GM23338 (cell line): Measurements from ENCODE around the gene SEC14L1. TPM values are rescaled to one million over a fixed set of nuclear protein-coding genes. Genes with fewer than 3 reads are reported as not detected.

Source experiments
- ATAC-seq: fragments of 200-7000 bp; cut with Tn5 transposase; 3 replicates; pipeline ENCODE4 v1.9.1; 2020
- DNase-seq: peaks from one replicate; pipeline ENCODE4 v3.0.0-alpha.2; 2015; ENCODE audit warnings: low spot score
- H2AFZ ChIP-seq: fragments of 200-600 bp; sonication (generic); 2 replicates; pipeline ENCODE4 v1.8.0; 2016; ENCODE audit warnings: antibody characterized with exemption, mild to moderate bottlenecking, moderate library complexity
- H3F3A ChIP-seq: fragments of 200-600 bp; sonication (generic); replicated peaks from 2 replicates; pipeline ENCODE4 v1.8.0; 2017; ENCODE audit warnings: antibody characterized with exemption, mixed run types, low read depth
- H3K27ac ChIP-seq: fragments of 200-600 bp; sonication (generic); 2 replicates; pipeline ENCODE4 v1.6.1; 2016; ENCODE audit warnings: low read depth
- H3K27me3 ChIP-seq: fragments of 200-600 bp; sonication (generic); 2 replicates; pipeline ENCODE4 v1.8.0; 2016; ENCODE audit warnings: mild to moderate bottlenecking, mixed run types, moderate library complexity; ENCODE audit not compliant: insufficient read depth
- H3K36me3 ChIP-seq: fragments of 200-600 bp; sonication (generic); 2 replicates; pipeline ENCODE4 v1.8.0; 2016; ENCODE audit warnings: mild to moderate bottlenecking; ENCODE audit not compliant: insufficient read depth
- H3K4me1 ChIP-seq: fragments of 200-600 bp; sonication (generic); 2 replicates; pipeline ENCODE4 v1.8.0; 2016; ENCODE audit warnings: mild to moderate bottlenecking, moderate library complexity; ENCODE audit not compliant: insufficient read depth
- H3K4me2 ChIP-seq: fragments of 200-600 bp; sonication (generic); 2 replicates; pipeline ENCODE4 v1.7.1; 2017; ENCODE audit warnings: mixed run types
- H3K4me3 ChIP-seq: fragments of 200-600 bp; sonication (generic); 2 replicates; pipeline ENCODE4 v1.6.1; 2016; ENCODE audit warnings: mixed run types
- H3K79me2 ChIP-seq: fragments of 200-600 bp; sonication (generic); replicated peaks from 2 replicates; pipeline ENCODE4 v1.8.0; 2017; ENCODE audit warnings: mild to moderate bottlenecking; ENCODE audit not compliant: insufficient read depth
- H3K9me2 ChIP-seq: fragments of 200-600 bp; sonication (generic); 2 replicates; pipeline ENCODE4 v1.8.0; 2017; ENCODE audit not compliant: insufficient read depth
- H4K20me1 ChIP-seq: fragments of 200-600 bp; sonication (generic); replicated peaks from 2 replicates; pipeline ENCODE4 v1.8.0; 2017; ENCODE audit warnings: mild to moderate bottlenecking; ENCODE audit not compliant: insufficient read depth
- H3K27ac Mint-ChIP-seq: 2 replicates; pipeline ENCODE4 v1.8.0; 2020; ENCODE audit warnings: inconsistent platforms, mild to moderate bottlenecking, moderate library complexity, mixed read lengths
- H3K27me3 Mint-ChIP-seq: 3 replicates; pipeline ENCODE4 v1.8.0; 2022; ENCODE audit warnings: low read depth, mild to moderate bottlenecking, moderate library complexity, mixed read lengths, inconsistent platforms; ENCODE audit not compliant: insufficient read depth, poor library complexity
- H3K36me3 Mint-ChIP-seq: 3 replicates; pipeline ENCODE4 v1.8.0; 2021; ENCODE audit warnings: low read depth, mild to moderate bottlenecking, inconsistent platforms, moderate library complexity, mixed read lengths
- H3K4me1 Mint-ChIP-seq: 3 replicates; pipeline ENCODE4 v1.8.0; 2020; ENCODE audit warnings: mild to moderate bottlenecking, inconsistent platforms, mixed read lengths
- H3K4me3 Mint-ChIP-seq: 3 replicates; pipeline ENCODE4 v1.8.0; 2021; ENCODE audit warnings: moderate library complexity, mild to moderate bottlenecking, inconsistent platforms, mixed read lengths
- H3K9me3 Mint-ChIP-seq: 3 replicates; pipeline ENCODE4 v1.8.0; 2020; ENCODE audit warnings: moderate library complexity, mild to moderate bottlenecking, inconsistent platforms, mixed read lengths
- CREB1 ChIP-seq: fragments of 250-450 bp; sonication (Bioruptor Pico); IDR thresholded peaks from 2 replicates; pipeline ENCODE4 v1.5.0; 2020; ENCODE audit warnings: low read depth, mild to moderate bottlenecking, moderate library complexity
- CTCF ChIP-seq, 2 experiments: fragments of 200-600 bp in 1 of 2; sonication (generic) in 1 of 2; conservative IDR thresholded peaks; 2 replicates each; pipeline versions ENCODE4 v1.5.1 to v1.6.1; 2016 to 2017; ENCODE audit warnings: antibody characterized with exemption in 2 of 2, low read depth in 2 of 2, mild to moderate bottlenecking in 2 of 2, moderate library complexity in 1 of 2
- ETS1 ChIP-seq: IDR thresholded peaks from 2 replicates; pipeline ENCODE4 v1.6.1; 2016; ENCODE audit warnings: antibody characterized with exemption
- EZH2 ChIP-seq: fragments of 200-600 bp; sonication (generic); IDR thresholded peaks from one replicate; pipeline ENCODE4 v1.8.0; 2017; ENCODE audit warnings: antibody characterized with exemption, mild to moderate bottlenecking, low read depth; ENCODE audit not compliant: unreplicated experiment
- EZH2phosphoT487 ChIP-seq: fragments of 200-600 bp; sonication (generic); IDR thresholded peaks from one replicate; pipeline ENCODE4 v1.8.1; 2018; ENCODE audit warnings: antibody characterized with exemption; ENCODE audit not compliant: unreplicated experiment
- JUNB ChIP-seq: IDR thresholded peaks from one replicate; pipeline ENCODE4 v1.6.1; 2016; ENCODE audit warnings: antibody characterized with exemption; ENCODE audit not compliant: unreplicated experiment
- NANOG ChIP-seq: IDR thresholded peaks from 2 replicates; pipeline ENCODE4 v1.6.1; 2016; ENCODE audit warnings: antibody characterized with exemption, borderline replicate concordance
- POLR2AphosphoS5 ChIP-seq: IDR thresholded peaks from 2 replicates; pipeline ENCODE4 v1.6.1; 2016; ENCODE audit warnings: antibody characterized with exemption, low read depth
- REST ChIP-seq: IDR thresholded peaks from one replicate; pipeline ENCODE4 v1.6.1; 2018; ENCODE audit warnings: antibody characterized with exemption; ENCODE audit not compliant: unreplicated experiment
- STAT1 ChIP-seq: IDR thresholded peaks from one replicate; pipeline ENCODE4 v1.6.1; 2016; ENCODE audit warnings: antibody characterized with exemption; ENCODE audit not compliant: unreplicated experiment
- ZNF114 ChIP-seq: fragments of 250-450 bp; sonication (Bioruptor Pico); IDR thresholded peaks from 2 replicates; pipeline ENCODE4 v1.5.0; 2020; ENCODE audit warnings: mild to moderate bottlenecking, moderate library complexity
- ZNF331 ChIP-seq: fragments of 250-450 bp; sonication (Bioruptor Pico); IDR thresholded peaks from 2 replicates; pipeline ENCODE4 v1.5.0; 2020; ENCODE audit warnings: low read depth, mild to moderate bottlenecking, moderate library complexity
- ZNF462 ChIP-seq: fragments of 250-450 bp; sonication (Bioruptor Pico); IDR thresholded peaks from 2 replicates; pipeline ENCODE4 v1.5.0; 2020; ENCODE audit warnings: mild to moderate bottlenecking, moderate library complexity
- polyA plus RNA-seq: library from polyadenylated mRNA; unstranded; fragments of >200 nt; fragmentation: Nextera tagmentation; extraction: Ambion mirVana; gene quantifications from 2 replicates; pipeline ENCODE4 v1.2.1, GENCODE V29; 2016
- total RNA-seq: library from RNA; depleted of rRNA; stranded (reverse); fragments of >200 nt; shearing (Covaris generic); gene quantifications from 2 replicates; pipeline ENCODE4 v1.2.3, GENCODE V29; 2014

The SEC14L1 gene
- total and polyA plus RNA-seq, 2 experiments from 2014 or later: 26.8 to 54.8 TPM

GRCh38 chr17:77248216-77249114, 107.7 kb downstream of the SEC14L1 start:
- Histone ChIP-seq H4K20me1 (no peaks in the 10 kb centered on the region; the same call in 1 of the 2 replicates), H2AFZ (no peak overlapping the region), H3K4me3 (no peak overlapping the region), H3K4me1 (no peaks in the 10 kb centered on the region), H3K4me2 (no peak overlapping the region), H3K27ac (no peak overlapping the region), H3K79me2 (no peaks in the 10 kb centered on the region), H3K36me3 (no peaks in the 10 kb centered on the region), H3K9me2 (no peaks in the 10 kb centered on the region), H3F3A (no peaks in the 10 kb centered on the region), H3K27me3 (peaks cover 9% of the 10 kb centered on the region; the same call in 1 of the 2 replicates)
- H3K4me3 Mint-ChIP-seq: peak overlapping the region; percentile 6; the same call in 1 of the 3 replicates
- TF ChIP-seq CTCF (conservative IDR thresholded peaks at IDR 0.05; ENCODE audit: low read depth in 2 of 2): no peak
- no peak for TF ChIP-seq STAT1
- no peak for TF ChIP-seq NANOG
- TF ChIP-seq EZH2phosphoT487: no peak
- TF ChIP-seq ZNF462: no peak
- no peak for TF ChIP-seq POLR2AphosphoS5
- no peak for TF ChIP-seq ETS1
- TF ChIP-seq EZH2: no peak
- TF ChIP-seq CREB1: no peak
- no peak for TF ChIP-seq JUNB
- no peak for TF ChIP-seq ZNF331 (CRISPR knock-in tag)
- no peak for TF ChIP-seq ZNF114 (CRISPR knock-in tag)
- TF ChIP-seq REST: no peak
- DNase-seq: no peak
- H3K9me3 Mint-ChIP-seq: no peaks in the 10 kb centered on the region
- peaks cover 3% of the 10 kb centered on the region; the same call in 2 of the 3 replicates for H3K4me1 Mint-ChIP-seq
- no peaks in the 10 kb centered on the region for H3K36me3 Mint-ChIP-seq
- peaks cover 28% of the 10 kb centered on the region for H3K27me3 Mint-ChIP-seq
- no peak for ATAC-seq
- no peak overlapping the region for H3K27ac Mint-ChIP-seq
